ENCODE measurements around the gene STPG4. TPM values are rescaled to one million over a fixed set of nuclear protein-coding genes. Genes with fewer than 3 reads are reported as not detected.

Gene STPG4
- polyA plus RNA-seq, 1 donor = 0.12 TPM

Other genes starting within 250 kb of the STPG4 start
- gene MCFD2, start 239.5 kb downstream of the STPG4 start, polyA plus RNA-seq (ENCODE audit: insufficient read length) = 102 TPM
- 10.6 TPM for gene TTC7A, start 214.1 kb downstream of the STPG4 start, polyA plus RNA-seq (ENCODE audit: insufficient read length)
- gene CALM2, start 21.2 kb upstream of the STPG4 start, polyA plus RNA-seq (ENCODE audit: insufficient read length) = 1,103 TPM
- gene EPCAM, start 214.0 kb upstream of the STPG4 start, polyA plus RNA-seq (ENCODE audit: insufficient read length) = 406 TPM
- gene MSH2, start 247.8 kb upstream of the STPG4 start, polyA plus RNA-seq (ENCODE audit: insufficient read length) = 95.8 TPM